Pons (tissue), 1 donor: ENCODE results near the gene MX1.
A peak's percentile ranks its signal among the peaks of the same experiment; 100 is the strongest.

Source experiments
- DNase-seq: peaks from one replicate; pipeline ENCODE4 v3.0.0-alpha.2; 2016; ENCODE audit warnings: low spot score

Gene MX1, protein sequence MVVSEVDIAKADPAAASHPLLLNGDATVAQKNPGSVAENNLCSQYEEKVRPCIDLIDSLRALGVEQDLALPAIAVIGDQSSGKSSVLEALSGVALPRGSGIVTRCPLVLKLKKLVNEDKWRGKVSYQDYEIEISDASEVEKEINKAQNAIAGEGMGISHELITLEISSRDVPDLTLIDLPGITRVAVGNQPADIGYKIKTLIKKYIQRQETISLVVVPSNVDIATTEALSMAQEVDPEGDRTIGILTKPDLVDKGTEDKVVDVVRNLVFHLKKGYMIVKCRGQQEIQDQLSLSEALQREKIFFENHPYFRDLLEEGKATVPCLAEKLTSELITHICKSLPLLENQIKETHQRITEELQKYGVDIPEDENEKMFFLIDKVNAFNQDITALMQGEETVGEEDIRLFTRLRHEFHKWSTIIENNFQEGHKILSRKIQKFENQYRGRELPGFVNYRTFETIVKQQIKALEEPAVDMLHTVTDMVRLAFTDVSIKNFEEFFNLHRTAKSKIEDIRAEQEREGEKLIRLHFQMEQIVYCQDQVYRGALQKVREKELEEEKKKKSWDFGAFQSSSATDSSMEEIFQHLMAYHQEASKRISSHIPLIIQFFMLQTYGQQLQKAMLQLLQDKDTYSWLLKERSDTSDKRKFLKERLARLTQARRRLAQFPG

DNA sequence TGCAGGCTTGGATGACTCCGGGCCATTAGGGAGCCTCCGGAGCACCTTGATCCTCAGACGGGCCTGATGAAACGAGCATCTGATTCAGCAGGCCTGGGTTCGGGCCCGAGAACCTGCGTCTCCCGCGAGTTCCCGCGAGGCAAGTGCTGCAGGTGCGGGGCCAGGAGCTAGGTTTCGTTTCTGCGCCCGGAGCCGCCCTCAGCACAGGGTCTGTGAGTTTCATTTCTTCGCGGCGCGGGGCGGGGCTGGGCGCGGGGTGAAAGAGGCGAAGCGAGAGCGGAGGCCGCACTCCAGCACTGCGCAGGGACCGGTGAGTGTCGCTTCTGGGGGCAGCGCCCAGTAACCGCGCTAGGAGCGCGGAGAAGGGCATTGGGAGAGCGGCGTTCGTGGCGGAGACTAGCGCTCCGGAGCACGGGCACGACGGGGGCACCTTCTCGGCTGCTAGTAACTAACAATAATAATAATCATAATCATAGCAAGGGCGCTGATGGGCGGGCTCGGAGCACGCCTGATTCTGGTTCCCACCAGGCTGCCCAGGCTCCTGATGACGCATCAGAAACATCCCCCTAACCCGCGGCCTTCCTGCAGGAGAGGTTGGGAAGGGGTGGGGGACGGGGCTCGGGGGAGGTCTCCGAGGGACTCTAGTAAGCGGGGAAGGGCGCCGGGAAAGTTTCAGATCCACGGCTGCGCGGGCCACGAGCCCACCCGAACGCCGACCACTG, at the start of gene MX1:
Gene MX1, plus strand, starts transcription at position 286 of the 722 bp plus-strand sequence. CDS start 5,832 bp downstream, outside the sequence.
- DNase-seq, result peak; percentile 20

DNA sequence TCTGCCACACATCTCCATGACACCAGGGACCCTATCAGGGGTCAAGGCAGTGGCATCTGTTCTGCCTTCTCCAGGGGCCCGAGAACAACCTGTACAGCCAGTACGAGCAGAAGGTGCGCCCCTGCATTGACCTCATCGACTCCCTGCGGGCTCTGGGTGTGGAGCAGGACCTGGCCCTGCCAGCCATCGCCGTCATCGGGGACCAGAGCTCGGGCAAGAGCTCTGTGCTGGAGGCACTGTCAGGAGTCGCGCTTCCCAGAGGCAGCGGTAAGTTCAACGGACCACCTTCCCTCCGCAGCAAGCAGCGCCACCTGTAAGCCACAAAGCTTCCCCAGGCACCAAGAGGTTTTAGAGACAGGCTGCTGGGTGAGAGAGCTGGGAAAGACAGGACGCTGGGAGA, 48.3 kb upstream of the MX1 start:
- no peak for DNase-seq

DNA sequence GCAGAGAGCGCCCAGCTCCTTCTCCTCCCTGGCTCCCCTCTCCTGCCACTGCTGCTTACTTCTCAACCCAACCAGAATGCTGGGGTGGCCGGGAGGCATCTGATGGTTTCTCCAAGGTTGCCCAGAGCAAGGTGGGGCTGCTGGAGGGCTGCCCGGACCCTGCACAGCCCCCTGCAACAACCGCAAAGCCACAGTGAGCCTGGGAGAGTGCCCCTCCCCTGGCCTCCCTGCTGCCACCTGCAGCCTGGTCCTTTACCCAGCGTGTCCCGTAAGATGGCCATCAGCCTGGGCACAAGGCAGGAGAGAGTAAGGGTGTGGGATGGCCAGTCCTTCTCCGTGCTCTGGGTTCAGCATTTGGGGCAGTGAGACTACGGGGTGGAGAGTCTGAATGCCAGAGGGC, 47.2 kb upstream of the MX1 start:
- DNase-seq, result no peak

DNA sequence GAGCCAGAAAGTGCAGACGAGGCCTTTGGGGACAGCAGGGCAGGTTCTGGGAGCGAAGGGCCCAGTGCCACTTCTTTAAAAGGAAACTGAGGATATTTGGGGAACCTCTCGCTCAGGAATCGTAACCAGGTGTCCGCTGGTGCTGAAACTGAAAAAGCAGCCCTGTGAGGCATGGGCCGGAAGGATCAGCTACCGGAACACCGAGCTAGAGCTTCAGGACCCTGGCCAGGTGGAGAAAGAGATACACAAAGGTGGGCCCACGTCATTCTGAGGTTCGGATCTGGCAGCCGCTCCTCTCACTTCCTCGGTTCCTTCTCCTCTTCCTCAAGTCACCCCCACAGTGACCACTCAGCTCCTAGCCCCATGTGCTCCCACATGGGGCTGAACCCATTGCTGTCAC, 46.1 kb upstream of the MX1 start:
- DNase-seq, result no peak

DNA sequence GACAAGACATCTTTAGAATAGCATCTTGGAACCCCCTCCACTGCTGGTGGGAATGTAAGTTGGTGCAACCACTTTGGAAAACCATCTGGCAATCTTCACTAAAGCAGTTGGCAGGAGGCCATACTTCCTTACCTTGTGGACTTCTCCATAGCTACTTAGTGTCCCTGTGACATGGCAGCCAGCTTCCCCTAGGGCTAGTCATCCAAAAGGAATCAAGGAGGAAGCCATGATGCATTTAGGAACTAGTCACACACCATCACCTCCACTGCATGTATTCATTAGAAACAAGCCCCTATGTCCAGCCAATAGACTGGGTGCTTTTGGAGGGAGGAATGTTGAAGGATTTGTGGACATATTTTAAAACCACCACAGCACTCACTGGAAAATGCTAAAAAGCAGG, 44.3 kb upstream of the MX1 start:
- no peak for DNase-seq

DNA sequence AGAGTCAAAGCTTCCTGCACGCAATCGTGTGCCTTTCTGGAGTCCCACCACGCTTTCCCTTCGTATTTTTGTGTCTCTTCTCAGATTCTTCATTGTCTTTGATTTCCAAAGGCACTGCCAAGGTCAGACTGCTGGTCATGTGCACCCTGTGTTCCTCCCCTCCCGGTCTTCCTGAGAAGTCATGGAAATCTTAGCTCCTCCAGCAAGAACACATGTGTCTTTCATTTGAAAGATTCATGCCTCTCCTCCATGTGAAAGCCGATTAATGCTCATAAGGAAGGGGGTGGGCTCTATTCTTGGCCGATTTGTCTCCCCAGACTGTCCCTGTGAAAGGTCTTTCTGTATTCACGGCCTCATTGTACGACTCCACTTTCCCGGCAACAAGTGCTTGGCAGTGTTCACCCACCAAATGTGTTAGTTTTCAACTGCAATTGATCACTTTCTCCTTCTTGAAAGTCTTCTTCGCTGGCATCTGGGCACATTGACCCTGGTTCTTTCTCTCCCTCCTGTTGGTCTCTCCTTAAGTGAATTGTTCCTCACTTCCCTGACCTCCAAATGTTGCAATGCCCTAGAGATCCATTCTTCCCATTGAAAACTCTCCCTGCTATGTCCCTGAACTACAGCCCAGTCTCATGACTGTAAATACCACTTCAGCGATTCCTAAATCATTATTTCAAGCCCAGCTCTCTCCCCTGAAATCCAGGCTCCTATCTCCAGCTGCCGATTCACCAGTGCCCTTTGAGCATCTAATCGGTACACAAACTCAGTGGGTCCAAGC, 38.8 kb upstream of the MX1 start:
- DNase-seq, result no peak

DNA sequence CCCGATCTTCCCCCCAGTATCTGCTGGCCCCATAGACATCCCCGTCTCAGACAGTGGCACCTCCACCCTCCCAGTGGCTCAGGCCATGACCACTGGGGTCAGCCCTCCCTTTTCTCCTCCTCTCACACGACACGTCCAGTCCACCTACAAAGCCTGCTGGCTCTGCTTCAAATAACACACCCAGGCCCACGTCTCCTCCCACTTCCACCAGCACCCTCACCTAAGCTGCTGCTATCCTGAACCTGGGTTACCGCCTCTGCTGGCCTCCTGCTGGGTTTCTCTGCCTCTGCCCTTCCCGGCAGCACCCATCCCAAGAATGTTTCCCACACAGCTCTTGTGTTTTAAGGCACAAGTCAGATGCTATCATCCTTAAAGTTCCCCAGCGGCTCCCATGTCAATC, 38.2 kb upstream of the MX1 start:
- DNase-seq, result no peak

DNA sequence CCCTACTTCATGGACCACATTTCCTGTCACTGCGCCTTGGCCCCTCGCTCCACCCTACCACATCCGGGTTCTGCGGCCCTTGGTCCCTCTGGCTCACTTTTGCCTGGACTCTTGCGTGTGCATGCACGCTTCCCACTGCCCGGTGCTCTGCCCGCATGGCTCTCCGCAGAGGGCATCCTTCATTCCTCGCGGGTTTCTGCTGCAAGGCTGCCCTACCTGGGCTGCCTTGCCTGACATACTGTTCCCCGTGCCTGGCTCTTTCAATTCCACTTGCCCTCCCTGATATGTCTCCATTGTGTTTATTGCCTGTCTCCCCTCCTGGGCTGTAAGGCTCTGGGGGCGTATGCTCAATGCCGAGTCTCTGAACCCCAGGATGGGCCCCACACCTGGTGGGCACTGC, 37.8 kb upstream of the MX1 start:
- no peak for DNase-seq

DNA sequence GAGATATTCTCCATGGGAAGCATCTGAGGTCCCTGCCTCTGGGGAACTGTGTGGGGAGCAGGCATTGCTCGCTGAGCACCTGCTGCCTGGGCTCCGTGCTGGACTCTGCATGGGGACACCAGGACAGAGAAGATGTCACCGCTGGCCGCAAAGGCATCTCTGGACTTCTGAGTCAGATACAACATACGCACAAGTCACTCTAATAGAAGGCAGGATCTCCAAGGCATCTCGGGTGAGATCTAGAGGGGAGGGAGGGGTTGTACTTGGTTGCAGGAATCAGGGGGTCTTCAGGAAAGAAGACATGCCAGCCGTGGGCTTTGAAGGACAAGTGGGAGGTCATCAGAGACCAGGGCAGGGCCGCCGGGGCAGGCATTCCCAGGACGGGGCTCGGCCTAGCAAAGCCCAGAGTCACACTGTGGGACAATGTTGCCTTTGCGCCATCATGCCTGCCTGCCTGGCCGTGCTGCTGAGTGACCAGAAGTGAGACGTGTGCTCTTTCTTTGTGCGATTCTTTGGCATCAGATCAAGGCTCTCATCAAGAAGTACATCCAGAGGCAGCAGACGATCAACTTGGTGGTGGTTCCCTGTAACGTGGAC, 35.9 kb upstream of the MX1 start:
- DNase-seq, result no peak

DNA sequence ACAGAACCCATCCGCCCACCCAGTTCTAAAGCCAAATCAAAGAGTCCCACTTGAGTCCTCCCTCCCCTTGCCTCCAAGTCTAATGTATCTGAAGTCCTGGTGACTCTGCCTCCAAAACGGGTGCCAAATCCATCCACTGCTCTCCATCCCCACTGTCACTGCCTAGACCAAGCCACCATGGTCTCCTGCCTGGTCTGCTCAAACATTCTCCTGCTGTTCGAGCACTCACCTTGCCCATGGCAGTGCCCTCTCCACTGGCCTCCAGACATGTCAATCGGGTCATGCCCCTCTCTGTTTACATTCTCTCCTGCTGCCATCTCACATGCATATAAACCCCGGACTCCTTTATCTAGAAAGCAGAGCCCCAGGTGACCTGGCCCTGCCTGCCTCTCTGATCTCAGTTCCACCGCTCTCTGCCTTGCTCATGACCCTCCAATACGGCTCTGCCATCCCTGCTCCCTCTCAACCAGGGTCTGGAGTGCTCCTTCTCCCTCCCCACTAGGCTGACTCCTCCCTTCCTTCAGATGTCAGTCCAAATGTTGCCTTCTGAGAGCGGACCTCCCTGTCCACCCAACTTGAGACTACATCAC, 32.1 kb upstream of the MX1 start:
- no peak for DNase-seq

DNA sequence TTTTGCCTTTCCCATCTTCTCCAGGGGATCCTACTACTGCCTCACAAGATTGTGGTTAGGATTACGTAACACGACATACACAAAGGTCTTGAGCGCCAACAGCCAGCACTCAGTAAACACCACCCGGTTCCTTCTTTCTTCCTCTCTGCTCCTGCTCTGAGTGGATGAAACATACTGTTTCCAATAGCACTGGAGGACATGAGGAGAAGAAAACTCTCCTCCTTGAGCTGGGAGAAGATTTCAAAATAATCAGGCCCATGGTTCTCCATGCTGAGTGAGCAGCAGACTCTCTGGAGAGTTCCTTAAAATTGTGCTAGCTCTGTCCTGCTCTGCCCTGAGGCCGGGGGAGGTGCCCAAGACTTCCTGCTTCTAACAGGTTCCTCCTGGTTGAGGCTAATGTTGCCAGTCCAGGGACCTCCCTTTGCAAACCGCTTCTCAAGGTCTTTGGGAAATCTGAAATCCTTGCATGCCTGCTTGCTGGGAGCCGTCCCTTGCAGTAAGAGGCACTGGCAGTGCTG, 29.4 kb upstream of the MX1 start:
- peak; percentile 32 for DNase-seq

DNA sequence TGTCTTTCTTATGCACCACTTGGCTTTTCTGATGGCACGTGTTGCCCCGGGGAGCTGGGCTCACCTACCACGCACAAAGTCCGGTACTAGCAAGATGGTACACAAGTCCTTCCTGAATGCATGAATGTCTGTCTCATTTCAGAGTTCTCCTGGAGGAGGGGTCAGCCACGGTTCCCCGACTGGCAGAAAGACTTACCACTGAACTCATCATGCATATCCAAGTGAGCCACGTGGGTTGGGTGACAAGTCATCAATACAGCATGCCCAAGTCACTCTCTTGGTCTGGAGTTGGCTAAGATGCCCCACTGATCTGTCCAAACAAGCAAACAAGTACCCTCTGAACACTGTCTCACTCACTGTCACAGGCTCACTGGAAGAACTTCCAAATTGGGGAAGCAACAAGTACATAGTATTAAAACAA, 28.6 kb upstream of the MX1 start:
- no peak for DNase-seq

DNA sequence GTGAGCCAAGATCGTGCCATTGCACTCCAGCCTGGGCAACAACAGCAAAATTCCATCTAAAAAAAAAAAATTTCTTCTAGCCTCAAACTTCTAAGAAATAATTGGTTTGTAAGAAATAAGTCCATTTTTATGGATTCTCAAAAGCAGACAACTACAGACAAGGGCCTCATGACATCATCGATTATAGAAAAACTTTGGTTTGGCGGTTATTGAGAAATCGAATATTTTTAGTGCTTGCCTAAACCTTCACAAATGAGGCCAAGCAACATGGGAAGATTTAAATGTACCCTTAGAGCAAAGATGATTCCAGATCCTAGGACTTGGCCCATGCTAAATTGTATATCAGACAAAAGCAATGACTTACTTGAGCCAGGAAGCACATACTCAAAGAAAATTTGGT, 27.8 kb upstream of the MX1 start:
- DNase-seq, result no peak

DNA sequence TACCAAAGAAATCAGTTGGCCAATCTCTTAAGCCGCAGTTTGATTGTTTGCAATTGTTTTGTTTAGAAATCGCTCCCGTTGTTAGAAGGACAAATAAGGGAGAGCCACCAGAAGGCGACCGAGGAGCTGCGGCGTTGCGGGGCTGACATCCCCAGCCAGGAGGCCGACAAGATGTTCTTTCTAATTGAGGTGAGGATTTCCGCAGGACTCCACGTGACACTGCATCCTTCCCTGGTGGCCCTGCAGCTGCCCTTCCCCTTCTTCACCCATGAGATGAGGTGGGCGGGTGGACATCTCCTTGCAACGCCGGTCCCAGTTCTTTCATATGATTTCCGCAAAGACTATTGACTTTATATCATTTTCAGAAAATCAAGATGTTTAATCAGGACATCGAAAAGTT, 27.2 kb upstream of the MX1 start:
- no peak for DNase-seq

DNA sequence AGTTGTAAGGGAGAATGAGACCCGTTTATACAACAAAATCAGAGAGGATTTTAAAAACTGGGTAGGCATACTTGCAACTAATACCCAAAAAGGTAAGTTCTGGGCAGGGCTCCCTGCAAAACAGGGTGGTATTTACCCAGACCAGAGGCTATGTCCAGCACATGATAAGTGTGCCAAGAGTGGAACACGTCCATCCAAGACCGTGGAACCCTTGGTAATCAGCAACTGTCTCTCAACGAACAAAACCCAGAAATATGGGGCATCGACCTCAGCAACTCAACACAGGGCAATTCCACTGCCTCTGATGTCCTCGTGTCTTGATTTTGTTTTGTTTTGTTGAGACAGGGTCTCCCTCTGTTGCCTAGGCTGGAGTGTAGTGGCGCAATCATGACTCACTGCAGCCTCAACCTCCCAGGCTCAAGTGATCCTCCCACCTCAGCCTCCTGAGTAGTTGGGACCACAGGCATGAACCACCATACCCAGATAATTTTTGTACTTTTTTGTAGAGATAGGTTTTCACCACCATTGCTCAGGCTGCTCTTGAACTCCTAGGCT, 26.7 kb upstream of the MX1 start:
- no peak for DNase-seq

DNA sequence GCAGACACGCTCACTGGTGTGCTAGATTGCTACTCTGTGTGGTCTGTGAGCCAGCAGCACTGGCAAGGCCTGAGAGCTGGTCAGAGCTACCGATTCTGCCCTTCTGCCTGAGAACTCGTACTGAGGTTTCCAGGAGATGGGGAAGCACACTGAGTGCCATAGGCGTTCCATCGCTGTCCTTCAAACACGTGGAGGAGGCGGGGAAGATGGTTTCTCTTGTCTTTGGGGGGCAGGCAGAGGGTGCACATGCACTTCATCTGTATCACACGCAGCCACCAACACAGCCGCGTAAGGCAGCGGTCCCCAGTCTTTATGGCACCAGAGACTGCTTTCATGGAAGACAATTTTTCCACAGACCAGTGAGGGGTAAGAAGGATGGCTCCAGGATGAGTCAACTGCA, 23.8 kb upstream of the MX1 start:
- DNase-seq, result no peak

DNA sequence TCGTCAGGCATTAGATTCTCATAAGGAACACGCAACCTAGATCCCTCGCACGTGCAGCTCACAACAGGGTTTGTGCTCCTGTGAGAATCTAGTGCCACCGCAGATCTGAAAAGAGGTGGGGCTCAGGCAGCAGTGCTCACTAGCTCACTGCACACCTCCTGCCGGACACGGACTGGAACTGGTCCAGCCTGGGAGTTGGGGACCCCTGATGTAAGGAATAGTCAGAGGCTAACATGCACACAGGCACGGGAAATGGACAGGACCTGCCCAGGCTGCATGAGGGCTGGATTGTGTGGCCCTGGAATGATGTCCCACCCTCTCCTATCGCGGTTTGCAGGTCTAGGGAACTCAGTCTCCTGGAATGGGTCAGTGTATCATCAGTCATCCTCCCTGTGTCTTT, 23.2 kb upstream of the MX1 start:
- DNase-seq, result no peak

DNA sequence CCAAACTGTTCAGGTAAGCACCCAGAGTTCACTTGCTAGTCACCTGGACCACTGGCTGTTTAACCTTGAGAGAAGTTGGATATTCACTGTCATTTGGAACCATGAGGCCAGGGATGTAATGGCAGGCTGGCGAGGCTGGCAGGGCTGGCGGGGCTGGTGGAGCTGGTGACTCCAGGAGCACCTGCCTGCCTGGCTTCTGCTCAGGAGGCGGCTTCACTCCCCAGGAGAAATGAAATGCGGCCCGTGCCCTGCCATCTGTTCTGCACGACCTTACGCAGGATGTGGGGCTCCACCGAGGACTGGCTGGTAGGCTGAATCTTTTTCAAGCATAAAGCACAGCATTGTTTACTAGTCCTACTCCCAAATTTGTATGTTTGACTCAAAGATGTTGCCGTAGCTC, 22.7 kb upstream of the MX1 start:
- DNase-seq, result no peak

DNA sequence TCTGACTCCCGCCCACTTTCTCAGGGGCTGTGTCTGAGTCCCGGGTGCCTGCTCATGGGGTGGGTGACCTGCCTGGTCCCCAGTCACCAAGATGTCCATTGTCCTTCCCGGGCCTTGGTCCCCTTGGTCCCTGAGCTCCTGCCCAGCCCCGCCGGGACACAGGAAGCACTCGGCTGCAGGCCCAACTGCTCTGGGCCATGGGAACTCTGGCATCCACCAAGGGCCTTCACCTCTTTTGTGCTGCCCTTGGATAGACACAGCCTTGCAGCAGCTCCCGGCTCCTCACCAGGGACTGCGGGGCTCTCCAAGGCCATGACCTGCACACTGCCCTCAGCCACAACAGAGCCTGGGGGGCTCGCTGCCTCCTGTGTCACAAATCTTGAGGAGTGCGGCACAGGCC, 22.1 kb upstream of the MX1 start:
- DNase-seq, result no peak

DNA sequence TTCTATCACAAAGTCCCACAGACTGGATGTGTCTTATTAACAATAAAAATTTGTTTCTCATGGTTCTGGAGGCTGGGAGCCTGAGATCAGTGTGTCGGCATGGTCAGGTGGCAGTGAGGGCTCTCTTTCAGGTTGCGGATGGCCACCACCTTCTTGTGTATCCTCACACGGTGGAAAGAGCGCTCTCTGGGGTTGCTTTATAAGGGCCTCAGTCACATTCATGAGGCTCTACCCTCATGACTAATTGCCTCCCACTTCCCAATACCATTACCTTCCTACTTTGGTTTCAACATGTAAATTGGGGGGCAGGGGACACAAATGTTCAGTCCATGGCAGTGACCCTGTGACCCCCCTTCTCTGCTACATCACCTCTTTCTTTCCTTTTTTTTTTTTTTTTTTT, 20.7 kb upstream of the MX1 start:
- no peak for DNase-seq

DNA sequence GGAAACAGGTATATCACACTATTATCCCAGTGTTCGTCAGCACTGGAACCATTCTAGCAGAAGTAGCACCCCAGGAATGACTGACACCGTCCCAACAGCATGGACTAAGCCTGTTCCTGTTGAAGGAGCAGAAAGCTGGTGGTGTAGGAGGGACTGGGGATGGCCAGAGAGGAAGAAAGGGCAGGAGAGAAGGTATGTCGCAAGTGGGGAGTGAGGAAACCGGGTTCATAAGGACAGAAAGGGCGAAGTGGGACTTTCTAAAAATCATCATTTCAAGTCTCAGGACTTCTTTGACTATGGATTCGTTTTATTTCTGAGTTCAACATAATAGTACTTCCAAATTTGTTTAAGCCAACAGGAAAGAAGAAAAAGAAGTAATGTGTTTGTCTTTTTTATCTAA, 19.7 kb upstream of the MX1 start:
- no peak for DNase-seq
